Left forelimb (tissue), 1 donor: Measurements from ENCODE around the gene USP34.
"Not testable (repeated sequence)": the region's sequence is repeated elsewhere in the genome, so short reads cannot be mapped to it uniquely, and the experiment has no call there.

Experiments
- DNase-seq: peaks from one replicate; pipeline ENCODE4 v3.0.0-alpha.2; 2018; ENCODE audit warnings: low spot score

The USP34 gene

DNA sequence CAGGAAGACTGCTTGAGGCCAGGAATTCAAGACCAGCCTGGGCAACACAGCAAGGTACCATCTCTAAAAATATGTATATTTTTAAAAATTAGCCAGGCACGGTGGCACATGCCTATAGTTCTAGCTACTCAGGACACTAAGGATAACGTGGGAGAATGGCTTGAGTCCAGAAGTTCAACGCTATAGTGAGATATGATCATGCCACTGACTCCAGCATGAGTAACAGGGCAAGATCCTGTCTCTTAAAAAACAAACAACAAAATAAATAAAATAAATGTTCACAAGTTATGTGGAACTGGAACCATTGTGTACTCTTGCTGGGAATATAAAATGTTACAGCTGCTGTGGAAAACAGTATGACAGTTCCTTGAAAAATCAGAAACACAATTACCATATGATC is 47.2 kb downstream of the USP34 start:
- no peak for DNase-seq

DNA sequence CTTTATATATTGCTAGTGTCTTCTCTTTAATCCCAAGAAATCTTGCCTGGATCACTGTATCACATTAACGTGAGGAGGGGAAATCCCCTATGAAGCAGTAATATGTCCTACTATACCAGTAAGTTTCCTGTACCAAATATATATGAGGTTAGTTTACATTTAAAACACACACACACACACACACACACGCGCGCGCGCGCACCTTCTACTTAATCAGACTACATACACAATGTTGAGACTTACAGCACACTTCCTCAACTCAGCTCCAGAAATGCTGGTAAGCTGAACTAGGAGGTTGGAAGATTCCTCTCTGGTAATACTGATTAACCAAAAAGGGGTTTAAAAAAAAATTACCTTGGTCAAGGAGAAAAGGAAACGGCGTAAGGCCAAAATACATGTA is 49.3 kb downstream of the USP34 start:
- DNase-seq, result no peak

DNA sequence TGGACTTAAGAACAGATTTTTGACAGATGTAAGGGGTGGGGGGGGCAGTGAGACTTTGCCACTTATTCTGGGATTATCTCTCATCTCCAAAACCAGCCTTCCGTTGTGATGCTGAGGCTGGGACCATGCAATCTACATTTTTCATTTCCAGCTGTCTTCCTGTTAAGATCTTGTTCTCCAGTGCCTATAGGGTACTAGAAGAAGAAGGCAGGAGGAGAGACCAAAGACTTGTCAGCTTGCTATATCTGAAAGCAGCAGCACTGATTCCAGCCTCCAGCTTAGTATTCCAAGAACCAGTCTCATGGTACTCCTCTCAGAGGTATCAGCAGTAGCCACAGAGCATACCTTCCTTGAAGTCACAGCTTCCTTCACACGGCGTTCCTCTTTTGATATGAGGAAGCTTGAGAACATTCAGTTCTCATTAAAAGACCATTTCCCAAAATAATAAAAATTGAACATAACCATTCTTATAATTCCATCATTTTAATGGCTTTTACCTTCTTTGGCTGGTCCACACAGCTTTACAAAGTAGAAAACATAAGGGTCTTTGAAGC is 49.8 kb downstream of the USP34 start:
- no peak for DNase-seq

DNA sequence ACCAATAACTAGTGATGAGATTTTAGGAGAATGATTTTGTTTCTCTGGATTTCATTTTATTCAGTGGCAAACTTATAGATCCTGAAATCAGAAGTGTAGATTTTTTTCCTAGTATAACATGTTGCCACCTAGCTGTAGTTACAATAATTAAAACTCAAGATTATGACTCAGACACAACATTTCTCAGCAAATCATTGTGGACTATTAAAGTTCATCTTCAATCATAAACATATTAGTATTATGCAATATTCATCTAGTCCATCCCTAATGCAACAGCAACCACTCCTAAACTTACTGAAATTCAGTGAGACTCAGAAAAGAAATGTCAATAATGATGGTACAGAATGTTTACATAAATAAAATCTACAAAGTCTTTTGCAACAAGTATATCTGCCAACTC is 51.3 kb downstream of the USP34 start:
- DNase-seq, result no peak

DNA sequence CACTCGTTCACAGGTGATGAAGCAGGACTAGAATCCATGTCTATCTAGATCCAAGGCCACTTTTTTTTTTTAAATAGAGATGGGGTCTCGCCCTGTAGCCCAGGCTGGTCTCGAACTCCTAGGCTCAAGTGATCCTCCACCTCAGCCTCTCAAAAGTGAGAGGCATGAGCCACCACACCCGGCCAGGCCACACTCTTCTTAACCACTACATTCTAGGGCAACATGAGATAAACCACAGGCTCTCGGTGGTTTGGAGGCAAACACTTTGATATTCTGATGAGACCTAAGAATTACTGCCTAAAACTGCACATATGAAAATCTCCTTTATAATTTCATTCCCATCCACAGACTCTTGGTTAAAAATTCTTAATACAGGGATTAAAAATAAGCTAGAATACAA is 51.8 kb downstream of the USP34 start:
- DNase-seq, result no peak

DNA sequence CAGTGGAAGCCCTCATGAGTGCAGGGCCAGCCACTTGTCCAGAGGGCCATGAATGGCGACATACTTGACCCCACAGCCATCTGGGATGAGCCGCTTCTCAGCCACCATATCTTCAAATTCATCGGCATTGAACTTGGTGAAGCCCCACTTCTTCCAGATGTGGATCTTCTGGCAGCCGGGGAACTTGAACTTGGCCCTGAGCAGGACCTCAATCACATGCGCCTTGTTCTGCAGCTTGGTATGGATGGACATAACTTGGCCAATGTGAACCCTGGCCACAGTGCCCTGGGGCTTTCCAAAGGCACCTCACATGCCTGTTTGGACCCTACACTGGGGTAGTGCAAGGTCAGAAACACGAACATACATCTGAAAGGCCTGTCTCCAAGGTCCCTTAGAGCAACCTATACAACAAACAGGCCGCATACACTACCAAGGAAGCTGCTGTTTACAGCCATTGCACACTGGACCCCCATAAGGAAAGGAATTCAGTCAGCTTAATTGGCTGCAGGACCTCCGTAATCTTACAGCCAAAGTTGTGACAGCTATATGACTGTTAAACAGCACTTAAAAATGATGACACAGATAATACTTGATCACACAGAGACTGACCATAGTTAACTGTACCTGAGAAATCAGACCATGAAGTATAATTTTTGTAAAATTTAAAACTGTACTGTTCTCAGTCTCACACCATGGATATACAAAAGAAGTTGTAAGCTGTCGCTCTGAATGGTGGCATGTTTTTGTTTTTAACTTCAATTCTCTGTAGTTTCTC is 53.8 kb downstream of the USP34 start:
- no peak for DNase-seq

DNA sequence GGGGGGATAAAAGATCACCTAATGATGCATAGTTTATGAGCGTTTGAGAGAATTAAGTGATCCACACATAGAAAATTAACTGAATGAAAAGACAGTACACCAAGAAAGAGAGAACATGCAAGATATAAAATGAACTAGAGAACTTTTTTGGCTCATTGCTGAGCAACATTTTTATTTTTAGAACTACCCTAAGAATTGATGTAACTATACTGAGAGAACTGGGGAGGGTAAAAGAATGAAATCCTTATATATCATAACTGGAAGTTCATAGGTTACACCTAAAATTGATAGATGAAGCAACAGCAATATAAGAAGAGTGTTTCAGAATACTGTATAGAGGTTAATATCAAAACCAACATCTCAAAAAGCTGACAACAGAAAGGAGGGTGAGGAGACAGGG is 55.6 kb downstream of the USP34 start:
- no peak for DNase-seq

DNA sequence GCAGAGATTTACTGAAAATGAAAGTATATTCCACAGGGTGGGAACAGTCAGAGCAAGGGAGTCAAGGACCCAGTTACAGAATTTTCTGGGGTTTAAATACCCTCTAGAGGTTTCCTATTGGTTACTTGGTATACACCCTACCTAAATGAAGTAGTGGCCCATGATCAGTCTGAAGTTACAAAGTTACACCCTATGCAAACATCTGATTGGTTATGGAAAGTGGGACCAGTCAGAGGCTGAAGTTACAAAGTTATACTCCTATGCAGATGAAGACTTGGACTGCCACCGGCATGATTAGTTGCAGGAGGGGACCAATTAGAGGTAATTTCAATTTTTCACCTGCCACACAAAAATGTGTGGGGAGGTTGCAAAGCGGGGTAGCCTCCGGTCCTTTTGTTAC is 56.2 kb downstream of the USP34 start:
- DNase-seq, result no peak

DNA sequence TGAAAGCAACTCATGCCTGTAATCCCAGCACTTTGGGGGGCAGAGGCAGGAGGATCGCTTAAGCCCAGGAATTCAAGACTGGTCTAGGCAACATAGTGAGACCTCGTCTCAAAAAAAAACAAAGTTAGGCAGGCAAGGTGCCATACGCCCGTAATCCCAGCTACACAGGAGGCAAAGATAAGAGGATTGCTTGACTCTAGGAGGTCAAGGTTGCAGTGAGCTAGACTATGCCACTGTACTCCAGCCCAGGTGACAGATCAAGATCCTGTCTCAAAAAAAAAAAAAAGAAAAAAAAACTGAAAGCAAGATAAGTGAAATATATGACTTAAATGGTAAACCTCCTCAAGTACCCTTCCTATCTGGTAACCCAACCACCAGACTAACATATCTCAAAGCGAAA is 59.8 kb downstream of the USP34 start:
- DNase-seq, result no peak

DNA sequence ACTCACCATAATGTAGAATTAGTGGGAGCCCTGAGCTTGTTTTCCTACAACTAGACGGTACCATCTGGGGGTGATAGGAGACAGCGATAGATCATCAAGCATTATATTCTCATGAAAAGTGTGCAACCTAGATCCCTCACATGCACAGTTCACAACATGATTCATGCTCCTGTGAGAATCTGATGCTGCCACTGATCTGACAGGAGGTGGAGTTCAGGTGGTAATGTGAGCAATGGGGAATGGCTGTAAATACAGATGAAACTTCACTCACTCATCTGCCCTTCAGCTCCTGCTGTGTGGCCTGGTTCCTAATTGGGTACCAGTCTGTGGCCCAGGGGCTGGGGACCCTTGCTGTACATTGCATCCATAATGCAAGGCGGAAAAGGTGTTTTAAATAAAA is 60.7 kb downstream of the USP34 start:
- DNase-seq, result no peak

DNA sequence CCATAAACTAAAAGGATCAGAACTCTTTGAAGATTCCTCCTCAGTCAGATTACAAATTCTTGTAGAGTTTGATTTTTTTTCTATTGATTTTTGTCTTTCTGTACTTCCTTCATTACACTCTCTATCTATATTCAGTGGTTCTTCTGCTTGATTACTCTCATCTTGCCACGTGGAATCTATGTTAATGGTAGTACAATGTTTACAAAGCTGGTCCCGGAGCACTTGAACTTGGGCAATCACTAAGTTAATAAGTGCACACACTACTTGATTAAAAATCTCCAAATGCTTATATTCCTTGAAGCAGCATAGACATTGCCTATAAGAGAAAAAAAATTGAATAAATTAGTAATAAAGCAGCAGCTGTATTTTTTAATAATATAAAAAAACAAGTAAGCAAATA is 65.1 kb downstream of the USP34 start:
- no peak for DNase-seq

DNA sequence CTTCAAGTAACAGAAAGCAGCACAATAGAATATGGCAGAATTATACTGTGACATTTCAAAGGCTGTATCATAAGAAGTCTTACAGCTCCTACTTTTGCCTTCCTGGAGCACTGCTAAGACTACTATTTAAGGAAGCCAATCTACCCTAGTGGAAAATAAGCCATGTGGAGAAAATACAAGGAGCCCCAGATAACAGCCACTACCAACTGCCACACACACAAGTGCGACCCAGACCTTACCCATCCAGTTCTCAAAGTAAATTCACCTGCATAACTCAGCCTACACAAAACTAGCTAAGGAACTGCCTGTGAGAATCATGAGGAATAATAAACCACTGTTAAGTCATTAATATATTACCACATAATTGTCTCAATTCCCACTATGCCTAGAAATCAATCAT is 66.4 kb downstream of the USP34 start:
- DNase-seq, result no peak

DNA sequence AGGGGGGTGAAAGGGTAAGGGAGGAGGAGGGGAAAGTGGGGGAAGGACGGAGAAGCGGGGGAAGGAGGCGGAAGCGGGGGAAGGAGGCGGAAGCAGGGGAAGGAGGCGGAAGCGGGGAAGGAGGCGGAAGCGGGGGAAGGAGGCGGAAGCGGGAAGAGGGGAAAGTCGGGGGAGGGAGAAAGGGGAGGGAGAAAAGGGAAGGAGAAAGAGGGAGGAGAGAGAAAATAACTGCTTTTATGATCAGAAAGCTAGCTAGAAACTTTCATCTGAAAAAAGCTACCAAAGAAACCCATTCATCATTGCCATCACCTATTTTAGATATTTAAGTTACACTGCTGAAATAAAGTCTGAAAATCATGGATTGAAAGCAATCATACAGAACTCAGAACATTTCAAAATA is 72.5 kb downstream of the USP34 start:
- no peak for DNase-seq

DNA sequence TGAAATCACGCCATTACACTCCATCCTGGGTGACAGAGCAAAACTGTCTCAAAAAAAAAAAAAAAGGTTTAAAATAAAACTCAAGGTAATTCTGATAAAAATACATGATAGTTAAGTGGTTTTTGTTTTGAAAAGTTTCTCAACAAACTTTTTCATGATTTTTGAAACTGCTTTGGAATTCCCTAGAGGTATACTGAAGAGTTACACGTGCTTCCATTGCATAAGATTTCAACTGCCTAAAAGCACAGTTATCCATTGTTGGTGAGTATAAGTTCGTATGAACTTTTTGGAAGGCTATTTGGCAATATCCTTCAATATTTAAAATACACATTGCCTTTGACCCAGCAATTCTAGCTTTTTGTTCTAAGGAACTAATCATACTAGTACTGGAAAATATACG is 74.9 kb downstream of the USP34 start:
- no peak for DNase-seq

DNA sequence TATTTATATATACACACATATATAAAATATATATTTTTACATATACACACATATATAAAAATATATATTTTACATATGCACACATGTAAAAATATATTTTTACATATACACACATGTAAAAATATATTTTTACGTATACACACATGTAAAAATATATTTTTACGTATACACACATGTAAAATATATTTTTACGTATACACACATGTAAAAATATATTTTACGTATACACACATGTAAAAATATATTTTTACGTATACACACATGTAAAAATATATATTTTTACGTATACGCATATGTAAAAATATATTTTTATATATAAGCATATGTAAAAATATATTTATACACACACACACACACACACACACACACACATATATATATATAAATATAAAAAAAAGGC is 83.3 kb downstream of the USP34 start:
- not testable (repeated sequence) for DNase-seq

DNA sequence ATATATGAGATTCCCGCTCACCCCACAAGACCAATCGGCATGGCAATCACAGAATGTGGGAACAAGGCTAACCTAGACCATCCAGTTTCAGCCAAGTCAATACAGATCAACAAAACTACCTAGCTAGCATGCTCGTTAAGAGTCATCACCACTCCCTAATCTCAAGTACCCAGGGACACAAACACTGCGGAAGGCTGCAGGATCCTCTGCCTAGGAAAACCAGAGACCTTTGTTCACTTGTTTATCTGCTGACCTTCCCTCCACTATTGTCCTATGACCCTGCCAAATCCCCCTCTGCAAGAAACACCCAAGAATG is 90.0 kb downstream of the USP34 start:
- DNase-seq, result not testable (repeated sequence)

DNA sequence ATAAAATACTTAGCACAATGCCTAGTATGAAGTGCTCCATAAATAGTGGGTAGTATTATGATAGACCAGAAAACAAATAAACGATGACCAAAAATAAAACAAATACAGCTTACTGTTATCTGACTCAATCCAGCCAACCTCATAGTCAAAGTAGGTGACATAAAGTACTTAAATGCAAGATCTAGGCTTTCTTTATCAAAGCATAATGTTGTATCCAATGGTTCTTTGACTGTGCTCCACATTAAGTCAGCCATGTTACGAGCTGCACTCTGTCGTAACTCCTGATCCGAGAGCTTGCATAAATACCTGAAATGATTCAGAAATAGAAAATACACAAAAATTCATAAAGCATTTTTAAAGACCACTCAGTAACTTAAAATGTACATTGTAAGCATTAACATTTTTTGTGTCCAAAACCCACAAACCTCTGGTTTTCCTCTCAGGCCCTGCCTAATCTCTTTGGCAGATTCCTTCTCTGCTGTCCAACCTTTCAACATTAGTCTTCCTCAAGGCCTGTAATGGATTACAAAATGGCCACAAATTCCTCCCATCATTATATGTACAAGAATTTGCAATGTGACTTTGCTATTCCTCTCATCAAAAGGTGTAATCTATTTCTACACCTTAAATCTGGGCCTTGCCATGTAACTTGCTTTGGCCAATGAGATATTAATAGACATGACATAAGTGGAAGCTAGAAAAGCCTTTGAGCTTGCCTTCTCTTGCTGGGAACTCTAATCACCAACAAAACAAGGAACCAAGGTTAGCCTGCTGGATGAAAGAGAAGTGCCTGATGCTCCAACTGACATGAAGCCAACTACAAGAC is 90.6 kb downstream of the USP34 start:
- no peak for DNase-seq

DNA sequence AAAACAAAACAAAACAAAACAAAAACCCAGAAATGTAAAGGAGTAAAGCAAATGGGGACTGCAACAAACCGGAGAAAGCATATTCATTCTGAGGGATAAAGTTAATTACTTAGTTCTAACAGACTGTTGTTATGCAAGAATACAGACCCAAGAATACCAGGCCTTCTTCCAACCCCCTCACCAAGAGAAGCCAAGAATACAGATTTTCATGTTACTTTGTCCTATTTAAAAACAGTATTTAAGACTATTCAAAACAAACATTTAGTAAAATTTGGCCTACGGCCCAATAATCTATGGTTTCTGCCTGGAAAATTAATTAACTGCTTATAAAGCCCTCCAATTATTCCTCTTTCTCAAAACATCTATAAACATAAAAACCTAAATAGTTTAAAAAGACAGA is 91.4 kb downstream of the USP34 start:
- no peak for DNase-seq

DNA sequence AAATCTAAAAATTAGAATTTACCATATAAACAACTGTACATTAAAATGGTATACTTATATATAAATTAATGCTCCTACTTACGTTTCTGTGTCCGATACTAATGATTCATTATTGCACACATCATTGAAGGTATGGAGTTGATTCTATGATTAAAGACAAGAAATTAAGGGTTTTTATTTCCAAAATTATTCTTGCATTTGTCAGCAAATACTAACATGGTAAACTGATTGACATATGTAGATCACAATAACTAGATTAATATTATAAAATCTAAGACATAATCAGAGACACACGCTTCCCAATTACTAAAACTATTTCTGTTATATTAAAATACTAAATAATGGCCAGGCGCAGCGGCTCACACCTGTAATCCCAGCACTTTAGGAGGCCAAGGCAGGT is 92.6 kb downstream of the USP34 start:
- DNase-seq, result no peak

DNA sequence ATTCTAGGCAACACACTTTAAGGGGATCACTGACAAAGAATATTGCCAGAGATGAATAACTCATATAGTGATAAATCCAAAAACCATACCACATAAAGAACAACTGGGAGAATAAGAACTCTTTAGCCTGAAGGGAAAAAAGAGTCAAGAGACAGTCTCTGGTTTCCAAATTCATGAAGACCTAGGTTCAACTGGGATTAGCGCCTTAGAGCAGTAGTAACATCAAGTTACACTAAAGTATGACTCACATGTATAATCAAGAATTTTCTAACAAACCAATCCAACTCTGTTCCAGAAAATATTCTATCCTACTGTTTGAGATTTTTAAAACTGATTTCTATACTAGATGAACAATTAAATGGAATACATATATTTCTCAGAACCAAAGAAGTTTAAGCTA is 93.8 kb downstream of the USP34 start:
- DNase-seq, result no peak

DNA sequence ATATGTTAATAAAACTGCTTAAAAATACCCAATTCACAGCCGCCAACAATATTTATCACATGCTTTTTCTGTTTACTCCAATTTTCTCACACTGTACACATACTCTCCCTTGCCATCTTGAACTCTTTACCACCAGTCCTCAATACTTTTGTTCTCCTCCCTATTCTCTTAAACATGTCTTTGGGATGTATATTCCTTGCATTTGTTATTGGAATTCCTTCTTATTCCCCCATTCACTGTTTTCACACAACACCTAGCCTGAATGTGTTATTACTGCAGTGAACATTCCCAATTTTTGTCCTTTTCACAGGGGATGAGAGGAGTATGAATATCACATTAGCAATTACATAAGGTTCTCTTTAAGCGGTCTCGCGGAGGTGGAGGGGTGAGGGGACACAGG is 94.7 kb downstream of the USP34 start:
- DNase-seq, result no peak

DNA sequence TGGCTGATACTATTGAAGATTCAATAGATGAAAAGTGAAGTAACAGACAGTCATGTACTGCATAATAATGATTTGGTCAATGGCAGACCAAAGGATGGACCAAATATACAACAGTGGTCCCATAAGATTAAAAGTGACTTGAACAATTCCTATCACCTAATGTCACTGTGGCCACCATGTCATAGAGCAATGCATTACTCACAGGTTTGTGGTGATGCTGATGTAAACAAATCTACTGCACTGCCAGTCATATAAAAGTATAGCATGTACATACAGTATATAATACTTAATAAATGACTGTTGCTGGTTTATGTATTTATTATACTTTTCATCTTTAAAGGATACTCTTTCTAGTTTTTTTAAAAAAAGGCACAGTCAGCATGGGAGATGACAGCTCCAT is 99.9 kb downstream of the USP34 start:
- no peak for DNase-seq
